ENCODE data around the gene AP4B1.

DNA sequence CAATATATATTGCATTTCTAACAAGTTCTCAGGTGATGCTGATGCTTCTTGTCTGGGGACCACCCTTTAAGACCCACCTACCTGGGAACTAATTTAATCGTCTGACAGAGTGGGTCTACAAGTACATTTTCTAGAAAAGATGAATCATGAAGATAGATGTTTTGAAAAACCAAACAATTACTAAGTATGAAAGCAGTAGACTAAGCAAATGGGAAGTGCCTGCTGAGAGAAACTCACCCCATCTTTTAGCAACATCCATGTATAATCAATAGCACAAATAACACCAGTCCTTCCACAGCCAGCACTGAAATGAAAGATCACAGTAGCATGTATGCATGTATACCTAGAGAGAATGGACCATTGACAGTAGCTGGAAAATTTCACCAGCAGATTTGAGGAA lies 50.4 kb downstream of the AP4B1 start:
- TF ChIP-seq, protein P1, sequence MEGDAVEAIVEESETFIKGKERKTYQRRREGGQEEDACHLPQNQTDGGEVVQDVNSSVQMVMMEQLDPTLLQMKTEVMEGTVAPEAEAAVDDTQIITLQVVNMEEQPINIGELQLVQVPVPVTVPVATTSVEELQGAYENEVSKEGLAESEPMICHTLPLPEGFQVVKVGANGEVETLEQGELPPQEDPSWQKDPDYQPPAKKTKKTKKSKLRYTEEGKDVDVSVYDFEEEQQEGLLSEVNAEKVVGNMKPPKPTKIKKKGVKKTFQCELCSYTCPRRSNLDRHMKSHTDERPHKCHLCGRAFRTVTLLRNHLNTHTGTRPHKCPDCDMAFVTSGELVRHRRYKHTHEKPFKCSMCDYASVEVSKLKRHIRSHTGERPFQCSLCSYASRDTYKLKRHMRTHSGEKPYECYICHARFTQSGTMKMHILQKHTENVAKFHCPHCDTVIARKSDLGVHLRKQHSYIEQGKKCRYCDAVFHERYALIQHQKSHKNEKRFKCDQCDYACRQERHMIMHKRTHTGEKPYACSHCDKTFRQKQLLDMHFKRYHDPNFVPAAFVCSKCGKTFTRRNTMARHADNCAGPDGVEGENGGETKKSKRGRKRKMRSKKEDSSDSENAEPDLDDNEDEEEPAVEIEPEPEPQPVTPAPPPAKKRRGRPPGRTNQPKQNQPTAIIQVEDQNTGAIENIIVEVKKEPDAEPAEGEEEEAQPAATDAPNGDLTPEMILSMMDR (IDR thresholded peaks at IDR 0.05; ENCODE audit: low read length): no peak
- TF ChIP-seq EZH2 (IDR thresholded peaks at IDR 0.05; ENCODE audit: borderline replicate concordance, low read length): no peak
